ENCODE measurements around the gene NLGN1.

Gene NLGN1

GRCh38 chr3:173725507-173725906 is 328.0 kb downstream of the NLGN1 start:
- ATAC-seq = no peak
- no peak for DNase-seq

GRCh38 chr3:173730391-173730790 is 332.8 kb downstream of the NLGN1 start:
- ATAC-seq = no peak
- DNase-seq = no peak

GRCh38 chr3:173732237-173732636 is 334.7 kb downstream of the NLGN1 start:
- ATAC-seq (no peak), DNase-seq (no peak)

GRCh38 chr3:173733029-173733652 is 335.6 kb downstream of the NLGN1 start:
- ATAC-seq = no peak

GRCh38 chr3:173734473-173734872 is 336.9 kb downstream of the NLGN1 start:
- no peak for ATAC-seq
- DNase-seq = no peak

More at GRCh38 chr3:173733029-173733652, 335.6 kb downstream of the NLGN1 start:
- DNase-seq = no peak

GRCh38 chr3:173734895-173735294 is 337.4 kb downstream of the NLGN1 start:
- DNase-seq (no peak), ATAC-seq (no peak)

- ATAC-seq = no peak
- no peak for DNase-seq
Measured at GRCh38 chr3:173735841-173736240, 338.3 kb downstream of the NLGN1 start.

- no peak for ATAC-seq
- no peak for DNase-seq
Measured at GRCh38 chr3:173737167-173737808, 339.7 kb downstream of the NLGN1 start.

GRCh38 chr3:173739726-173740125 is 342.2 kb downstream of the NLGN1 start:
- ATAC-seq = no peak
- no peak for DNase-seq

- DNase-seq (no peak), ATAC-seq (no peak)
Measured at GRCh38 chr3:173742491-173742890, 344.9 kb downstream of the NLGN1 start.

- no peak for DNase-seq
- ATAC-seq = no peak
Measured at GRCh38 chr3:173743111-173743510, 345.6 kb downstream of the NLGN1 start.

- no peak for ATAC-seq
Measured at GRCh38 chr3:173743516-173743915, 346.0 kb downstream of the NLGN1 start.

GRCh38 chr3:173744479-173744878 is 346.9 kb downstream of the NLGN1 start:
- ATAC-seq = no peak
- no peak for DNase-seq

More at GRCh38 chr3:173743516-173743915, 346.0 kb downstream of the NLGN1 start:
- DNase-seq = no peak

GRCh38 chr3:173744895-173745294 is 347.4 kb downstream of the NLGN1 start:
- DNase-seq = no peak
- no peak for ATAC-seq

- DNase-seq = no peak
- no peak for ATAC-seq
Measured at GRCh38 chr3:173745952-173746682, 348.6 kb downstream of the NLGN1 start.

- ATAC-seq = no peak
- no peak for DNase-seq
Measured at GRCh38 chr3:173747427-173747826, 349.9 kb downstream of the NLGN1 start.

- DNase-seq (no peak), ATAC-seq (no peak)
Measured at GRCh38 chr3:173748105-173748504, 350.6 kb downstream of the NLGN1 start.

- ATAC-seq (no peak), DNase-seq (no peak)
Measured at GRCh38 chr3:173750095-173750494, 352.6 kb downstream of the NLGN1 start.

- no peak for DNase-seq
- ATAC-seq = no peak
Measured at GRCh38 chr3:173750591-173750990, 353.0 kb downstream of the NLGN1 start.

GRCh38 chr3:173753593-173753992 is 356.0 kb downstream of the NLGN1 start:
- ATAC-seq (no peak), DNase-seq (no peak)

- DNase-seq (no peak), ATAC-seq (no peak)
Measured at GRCh38 chr3:173755161-173755560, 357.6 kb downstream of the NLGN1 start.

GRCh38 chr3:173761161-173761560 is 363.6 kb downstream of the NLGN1 start:
- ATAC-seq = no peak
- no peak for DNase-seq

GRCh38 chr3:173762501-173762900 is 365.0 kb downstream of the NLGN1 start:
- ATAC-seq = no peak
- DNase-seq = no peak
